ENCODE data around the gene EXOC4.

The EXOC4 gene

GRCh38 chr7:133389727-133390126 is 136.8 kb downstream of the EXOC4 start:
- no peak overlapping the region for H3K4me3 ChIP-seq (ENCODE audit: low read depth, low read length)
- in situ Hi-C loops (cut with HindIII; ENCODE audit: low sequenced_read_pairs), result no loop called here
- no peak for TF ChIP-seq CTCF (IDR thresholded peaks at IDR 0.05; ENCODE audit: low read depth, low read length, missing control alignments)
- no peak for DNase-seq (ENCODE audit: low read depth)

GRCh38 chr7:133391206-133391605 is 138.3 kb downstream of the EXOC4 start:
- DNase-seq (ENCODE audit: low read depth), result no peak
- no peak overlapping the region for H3K4me3 ChIP-seq (ENCODE audit: low read depth, low read length)
- no peak for TF ChIP-seq CTCF (IDR thresholded peaks at IDR 0.05; ENCODE audit: low read depth, low read length, missing control alignments)
- in situ Hi-C loops (cut with HindIII; ENCODE audit: low sequenced_read_pairs), result no loop called here

- no peak overlapping the region for H3K4me3 ChIP-seq (ENCODE audit: low read depth, low read length)
- DNase-seq (ENCODE audit: low read depth), result no peak
- in situ Hi-C loops (cut with HindIII; ENCODE audit: low sequenced_read_pairs), result no loop called here
- no peak for TF ChIP-seq CTCF (IDR thresholded peaks at IDR 0.05; ENCODE audit: low read depth, low read length, missing control alignments)
Observed at GRCh38 chr7:133394369-133394768, 141.5 kb downstream of the EXOC4 start.

GRCh38 chr7:133395551-133395950 is 142.7 kb downstream of the EXOC4 start:
- no peak for DNase-seq (ENCODE audit: low read depth)
- no peak overlapping the region for H3K4me3 ChIP-seq (ENCODE audit: low read depth, low read length)
- in situ Hi-C loops (cut with HindIII; ENCODE audit: low sequenced_read_pairs), result no loop called here
- TF ChIP-seq CTCF (IDR thresholded peaks at IDR 0.05; ENCODE audit: low read depth, low read length, missing control alignments), result no peak

- no peak for DNase-seq (ENCODE audit: low read depth)
- in situ Hi-C loops (cut with HindIII; ENCODE audit: low sequenced_read_pairs), result no loop called here
- H3K4me3 ChIP-seq (ENCODE audit: low read depth, low read length), result no peak overlapping the region
- no peak for TF ChIP-seq CTCF (IDR thresholded peaks at IDR 0.05; ENCODE audit: low read depth, low read length, missing control alignments)
Observed at GRCh38 chr7:133398506-133398905, 145.6 kb downstream of the EXOC4 start.

GRCh38 chr7:133401225-133401624 is 148.3 kb downstream of the EXOC4 start:
- DNase-seq (ENCODE audit: low read depth), result no peak
- no peak overlapping the region for H3K4me3 ChIP-seq (ENCODE audit: low read depth, low read length)
- no peak for TF ChIP-seq CTCF (IDR thresholded peaks at IDR 0.05; ENCODE audit: low read depth, low read length, missing control alignments)
- in situ Hi-C loops (cut with HindIII; ENCODE audit: low sequenced_read_pairs), result no loop called here

- in situ Hi-C loops (cut with HindIII; ENCODE audit: low sequenced_read_pairs), result no loop called here
- DNase-seq (ENCODE audit: low read depth), result no peak
- TF ChIP-seq CTCF (IDR thresholded peaks at IDR 0.05; ENCODE audit: low read depth, low read length, missing control alignments), result no peak
- no peak overlapping the region for H3K4me3 ChIP-seq (ENCODE audit: low read depth, low read length)
Observed at GRCh38 chr7:133408212-133408611, 155.3 kb downstream of the EXOC4 start.

Data from astrocyte of the cerebellum (primary cell).